H1 (cell line): ENCODE results near the gene CISD1. TPM values are rescaled to one million over a fixed set of nuclear protein-coding genes. Genes with fewer than 3 reads are reported as not detected.

Experiments used
- BRCA1 ChIP-seq: IDR thresholded peaks from 2 replicates; pipeline ENCODE4 v1.6.1; 2012; ENCODE audit warnings: low read depth, low read length, improper control_type of control experiment
- CHD7 ChIP-seq: fragments of 300-600 bp; sonication (generic); IDR thresholded peaks from 2 replicates; pipeline ENCODE4 v1.7.1; 2012; ENCODE audit warnings: low read length, moderate library complexity, mild to moderate bottlenecking, inconsistent platforms; ENCODE audit not compliant: insufficient replicate concordance
- JUND ChIP-seq: IDR thresholded peaks from 2 replicates; pipeline ENCODE4 v1.6.1; 2011; ENCODE audit warnings: mild to moderate bottlenecking, improper control_type of control experiment, low read length
- MAX ChIP-seq: IDR thresholded peaks from 2 replicates; pipeline ENCODE4 v1.6.1; 2012; ENCODE audit warnings: inconsistent platforms
- PHF8 ChIP-seq: fragments of 200-600 bp; sonication (generic); conservative IDR thresholded peaks from 2 replicates; pipeline ENCODE4 v1.7.1; 2012; ENCODE audit warnings: low read depth, mild to moderate bottlenecking, inconsistent platforms, low read length, moderate library complexity
- SAP30 ChIP-seq: fragments of 300-600 bp; sonication (generic); IDR thresholded peaks from 2 replicates; pipeline ENCODE4 v1.7.1; 2012; ENCODE audit warnings: low read length, moderate library complexity, mild to moderate bottlenecking, inconsistent platforms; ENCODE audit not compliant: insufficient read depth, insufficient replicate concordance
- TAF1 ChIP-seq: IDR thresholded peaks from 2 replicates; pipeline ENCODE4 v1.6.1; 2011; ENCODE audit warnings: mild to moderate bottlenecking, low read depth, low read length
- polyA plus RNA-seq, 7 experiments: library from polyadenylated mRNA; depleted of rRNA in 3 of 7; stranded (reverse) in 5 of 7; unstranded in 2 of 7; fragments of >200 nt in 5 of 7; fragments of 200-250 nt in 2 of 7; gene quantifications; 1 replicate in 5 of 7; 2 replicates in 1 of 7; 4 replicates in 1 of 7; pipeline versions ENCODE4 v1.2.1 to v1.2.3, GENCODE V29; 2011 to 2013; ENCODE audit warnings: missing spikeins in 2 of 7, mixed read lengths in 2 of 7
- total RNA-seq: library from RNA; stranded (reverse); fragmentation: NEBNext Ultra II Directional; extraction: Animal tissue kit (Norgen Biotek cat#: 25700); gene quantifications from 2 replicates; pipeline ENCODE4 v1.2.1, GENCODE V29; 2021

Gene CISD1
- total and polyA plus RNA-seq, 2 of the 8 experiments (the other 6 are each of a cell fraction or from before 2014, with no cell fraction given): 22.6 to 43.2 TPM

- TF ChIP-seq CHD7 (no peak), PHF8 (peak; percentile 44), BRCA1 (no peak), SAP30 (peak; percentile 27), JUND (no peak), TAF1 (0 out of 2 replicates have a peak, but pooled peaks have one; percentile 3), MAX (peak; percentile 66)
These were observed 1.9 kb upstream of the CISD1 start (continued) for GRCh38 chr10:58266826-58267712.
